DMS53 (cell line): ENCODE measurements around the gene CSF1.

ENCODE experiments used
- DNase-seq: peaks from one replicate; lab custom pipeline; 2025; lab: John Stamatoyannopoulos, UW

CSF1 gene

DNA sequence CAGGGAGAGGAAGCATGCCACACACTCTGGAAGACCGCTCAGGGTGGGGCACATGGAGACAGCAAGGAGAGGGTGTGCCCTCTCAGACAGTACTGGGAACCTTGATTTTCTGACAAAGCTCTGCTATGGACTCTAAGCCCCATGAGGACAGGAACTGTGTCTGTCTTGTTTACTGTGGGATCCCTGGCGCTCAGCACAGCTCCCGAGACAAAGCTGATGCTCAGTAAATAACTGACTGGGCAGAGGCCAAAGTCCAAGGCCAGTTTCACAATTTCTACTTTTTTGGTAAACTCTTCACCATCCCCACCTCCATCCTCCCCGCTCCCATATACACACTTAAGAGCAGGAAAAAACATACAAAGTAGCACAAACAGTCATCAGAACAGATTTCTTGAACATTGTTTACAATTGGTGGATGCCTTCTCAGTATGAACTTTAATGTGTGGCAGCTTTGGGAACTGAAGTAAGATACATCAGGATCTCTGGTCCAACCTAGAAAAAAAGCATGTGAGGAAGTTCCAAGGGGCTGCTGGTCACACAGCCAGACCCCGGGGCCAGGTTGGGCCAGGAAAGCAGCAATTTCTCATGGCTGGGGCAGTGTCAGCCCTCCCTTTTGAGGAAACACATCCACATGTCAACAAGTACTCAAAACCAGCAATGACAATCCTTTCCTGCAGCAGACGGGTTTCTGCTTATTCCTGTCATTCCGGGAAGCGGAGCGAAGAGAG, 68.3 kb downstream of the CSF1 start:
- DNase-seq = peak; percentile 32

GRCh38 chr1:109979489-109980091, 68.9 kb downstream of the CSF1 start:
- peak; percentile 32 for DNase-seq
